ENCODE data around the gene TLR6.
"Not testable (repeated sequence)": the region's sequence is repeated elsewhere in the genome, so short reads cannot be mapped to it uniquely, and the experiment has no call there.

The TLR6 gene

GRCh38 chr4:38820329-38821061 lies 36.1 kb downstream of the TLR6 start:
- no peak for DNase-seq

- no peak for DNase-seq
These were observed 37.0 kb downstream of the TLR6 start for GRCh38 chr4:38819569-38819968.

- no peak for DNase-seq
These were observed 38.1 kb downstream of the TLR6 start for GRCh38 chr4:38818441-38818976.

GRCh38 chr4:38815885-38816782 lies 40.5 kb downstream of the TLR6 start:
- DNase-seq = no peak

GRCh38 chr4:38814386-38814785 lies 42.2 kb downstream of the TLR6 start:
- DNase-seq = no peak

- DNase-seq = no peak
These were observed 45.3 kb downstream of the TLR6 start for GRCh38 chr4:38811297-38811696.

- DNase-seq = not testable (repeated sequence)
These were observed 49.2 kb downstream of the TLR6 start for GRCh38 chr4:38807462-38807861.

- not testable (repeated sequence) for DNase-seq
These were observed 50.4 kb downstream of the TLR6 start for GRCh38 chr4:38806251-38806650.

GRCh38 chr4:38805530-38806145 lies 51.0 kb downstream of the TLR6 start:
- no peak for DNase-seq

- no peak for DNase-seq
These were observed 51.8 kb downstream of the TLR6 start, which contains the start of gene TLR1 for GRCh38 chr4:38804654-38805295. Gene TLR1 (minus strand): TSS chr4:38804791. CDS start chr4:38798831, 5,960 bp downstream.

GRCh38 chr4:38803833-38804653 lies 52.6 kb downstream of the TLR6 start:
- DNase-seq = no peak

GRCh38 chr4:38802561-38803355 lies 53.9 kb downstream of the TLR6 start:
- no peak for DNase-seq

- no peak for DNase-seq
These were observed 55.6 kb downstream of the TLR6 start for GRCh38 chr4:38800961-38801450.

GRCh38 chr4:38800366-38800765 lies 56.3 kb downstream of the TLR6 start:
- no peak for DNase-seq

GRCh38 chr4:38795087-38795486 lies 61.5 kb downstream of the TLR6 start:
- DNase-seq = no peak

GRCh38 chr4:38794051-38794450 lies 62.6 kb downstream of the TLR6 start:
- DNase-seq = no peak

- no peak for DNase-seq
These were observed 65.6 kb downstream of the TLR6 start for GRCh38 chr4:38791010-38791409.

- DNase-seq = no peak
These were observed 68.3 kb downstream of the TLR6 start for GRCh38 chr4:38788317-38788716.

- DNase-seq = no peak
These were observed 68.9 kb downstream of the TLR6 start for GRCh38 chr4:38787693-38788092.

GRCh38 chr4:38785901-38786402 lies 70.7 kb downstream of the TLR6 start:
- no peak for DNase-seq

All from NCI-H446 treated with DMSO at 0.1 percent for 48 hours (cell line).